Trophoblast cell (in vitro differentiated cells and primary cell): ENCODE measurements around the gene DPY19L1. TPM values are rescaled to one million over a fixed set of nuclear protein-coding genes. Genes with fewer than 3 reads are reported as not detected.
"Not testable (repeated sequence)": the region's sequence is repeated elsewhere in the genome, so short reads cannot be mapped to it uniquely, and the experiment has no call there.

Experiments
- DNase-seq, 2 donors: peaks; one replicate each; pipeline ENCODE4 v3.0.0-alpha.2; 2016
- H2AFZ ChIP-seq: 2 replicates; pipeline ENCODE4 v1.6.1; 2013; ENCODE audit warnings: low read length, moderate library complexity, mild to moderate bottlenecking; ENCODE audit not compliant: insufficient read depth, poor library complexity
- H2AK5ac ChIP-seq: 2 replicates; pipeline ENCODE4 v1.6.1; 2013; ENCODE audit warnings: mild to moderate bottlenecking, low read length
- H2BK120ac ChIP-seq: 2 replicates; pipeline ENCODE4 v1.6.1; 2013; ENCODE audit warnings: low read length, mild to moderate bottlenecking, moderate library complexity; ENCODE audit not compliant: insufficient read depth, poor library complexity
- H2BK12ac ChIP-seq: 2 replicates; pipeline ENCODE4 v1.6.1; 2013; ENCODE audit warnings: mild to moderate bottlenecking, low read length, moderate library complexity
- H2BK5ac ChIP-seq: 2 replicates; pipeline ENCODE4 v1.6.1; 2013; ENCODE audit warnings: low read length, low read depth, moderate library complexity, mild to moderate bottlenecking; ENCODE audit not compliant: poor library complexity
- H3K14ac ChIP-seq: 2 replicates; pipeline ENCODE4 v1.6.1; 2013; ENCODE audit warnings: mild to moderate bottlenecking, low read length
- H3K18ac ChIP-seq: 2 replicates; pipeline ENCODE4 v1.6.1; 2013; ENCODE audit warnings: mild to moderate bottlenecking, low read length
- H3K23ac ChIP-seq: 2 replicates; pipeline ENCODE4 v1.6.1; 2013; ENCODE audit warnings: low read length
- H3K27ac ChIP-seq: 2 replicates; pipeline ENCODE4 v1.5.1; 2013; ENCODE audit warnings: low read depth, mild to moderate bottlenecking, inconsistent platforms, low read length, moderate library complexity
- H3K27me3 ChIP-seq: 2 replicates; pipeline ENCODE4 v1.6.1; 2013; ENCODE audit warnings: inconsistent platforms, mild to moderate bottlenecking, low read length, moderate library complexity; ENCODE audit not compliant: insufficient read depth
- H3K36me3 ChIP-seq, 2 experiments: 1 replicate in 1 of 2; 2 replicates in 1 of 2; pipeline ENCODE4 v1.6.1; 2013; ENCODE audit warnings: low read length in 2 of 2, mild to moderate bottlenecking in 2 of 2, moderate library complexity in 1 of 2; ENCODE audit not compliant: insufficient read depth in 2 of 2, control insufficient read depth in 1 of 2
- H3K4ac ChIP-seq: 2 replicates; pipeline ENCODE4 v1.6.1; 2013; ENCODE audit warnings: low read depth, mild to moderate bottlenecking, low read length, moderate library complexity
- H3K4me1 ChIP-seq, 2 experiments: 1 replicate in 1 of 2; 2 replicates in 1 of 2; pipeline ENCODE4 v1.6.1; 2013; ENCODE audit warnings: low read length in 2 of 2, mild to moderate bottlenecking in 2 of 2, moderate library complexity in 1 of 2; ENCODE audit not compliant: insufficient read depth in 2 of 2, control insufficient read depth in 1 of 2
- H3K4me2 ChIP-seq: 2 replicates; pipeline ENCODE4 v1.6.1; 2013; ENCODE audit warnings: inconsistent platforms, mild to moderate bottlenecking, low read length, moderate library complexity
- H3K4me3 ChIP-seq: 2 replicates; pipeline ENCODE4 v1.5.1; 2013; ENCODE audit warnings: mild to moderate bottlenecking, low read depth, low read length, inconsistent platforms
- H3K79me1 ChIP-seq: one replicate; pipeline ENCODE4 v1.6.1; 2013; ENCODE audit warnings: low read length
- H3K79me2 ChIP-seq: 2 replicates; pipeline ENCODE4 v1.6.1; 2013; ENCODE audit warnings: low read length, mild to moderate bottlenecking; ENCODE audit not compliant: control insufficient read depth, insufficient read depth, poor library complexity
- H3K9ac ChIP-seq: 2 replicates; pipeline ENCODE4 v1.6.1; 2013; ENCODE audit warnings: mild to moderate bottlenecking, low read length
- H3K9me3 ChIP-seq: 2 replicates; pipeline ENCODE4 v1.6.1; 2013; ENCODE audit warnings: low read depth, mild to moderate bottlenecking, control low read depth, inconsistent platforms, low read length; ENCODE audit not compliant: insufficient read depth
- H4K12ac ChIP-seq: 2 replicates; pipeline ENCODE4 v1.6.1; 2013; ENCODE audit warnings: low read depth, mild to moderate bottlenecking, low read length, moderate library complexity
- H4K8ac ChIP-seq: 2 replicates; pipeline ENCODE4 v1.6.1; 2013; ENCODE audit warnings: low read depth, mild to moderate bottlenecking, low read length, moderate library complexity
- H4K91ac ChIP-seq: one replicate; pipeline ENCODE4 v1.6.1; 2013; ENCODE audit warnings: low read depth, mild to moderate bottlenecking, low read length, moderate library complexity
- WGBS: extraction: QIAGEN DNeasy Blood & Tissue Kit; methylation state at CpG from one replicate; pipeline ENCODE4 v1.1.7; 2013; ENCODE audit warnings: missing lambda C conversion rate; ENCODE audit not compliant: insufficient read length, insufficient coverage; ENCODE audit errors: extremely low coverage; 5-methylcytosine and 5-hydroxymethylcytosine counted together
- polyA plus RNA-seq: library from polyadenylated mRNA; stranded (reverse); fragments of 200-250 nt; gene quantifications from 2 replicates; pipeline ENCODE4 v1.2.3, GENCODE V29; 2013

The DPY19L1 gene
- 24.0 and 24.3 TPM in 2 replicates for polyA plus RNA-seq

GRCh38 chr7:35037211-35037525 is at the start of gene DPY19L1:
Gene DPY19L1 (minus strand): TSS chr7:35037485. CDS start chr7:35037394, 91 bp downstream.
- H2AK5ac ChIP-seq: no peak within 1 kb of the TSS
- peak within 1 kb of the TSS; percentile 95 for H4K91ac ChIP-seq
- H3K18ac ChIP-seq: peak within 1 kb of the TSS; percentile 92
- H3K36me3 ChIP-seq: no peaks in the 10 kb centered on the region
- H3K27ac ChIP-seq: peak within 1 kb of the TSS; percentile 99
- peak within 1 kb of the TSS; percentile 72 for H2AFZ ChIP-seq
- peaks cover 15% of the 10 kb centered on the region for H3K79me2 ChIP-seq
- peak within 1 kb of the TSS; percentile 98 for H3K4me2 ChIP-seq
- peak within 1 kb of the TSS; percentile 94 for H3K9ac ChIP-seq
- peak within 1 kb of the TSS; percentile 10 for H4K12ac ChIP-seq
- H3K23ac ChIP-seq: peak within 1 kb of the TSS; percentile 72
- no CpG with 5 or more reads among the region's 48 CpGs for WGBS
- H4K8ac ChIP-seq: peak within 1 kb of the TSS; percentile 89
- H3K4ac ChIP-seq: peak within 1 kb of the TSS; percentile 82
- H3K4me3 ChIP-seq: peak within 1 kb of the TSS; percentile 89
- H2BK12ac ChIP-seq: no peak within 1 kb of the TSS
- no peaks in the 10 kb centered on the region for H3K9me3 ChIP-seq
- peak within 1 kb of the TSS; percentile 94 for H2BK5ac ChIP-seq
- H2BK120ac ChIP-seq: peak within 1 kb of the TSS; percentile 92
- peak within 1 kb of the TSS; percentile 94 for H3K14ac ChIP-seq
- H3K4me1 ChIP-seq: peaks cover 5 to 8% of the 10 kb centered on the region in 2 experiments
- no peaks in the 10 kb centered on the region for H3K27me3 ChIP-seq
- H3K79me1 ChIP-seq: peaks cover 9% of the 10 kb centered on the region
- no peak for DNase-seq

DNA sequence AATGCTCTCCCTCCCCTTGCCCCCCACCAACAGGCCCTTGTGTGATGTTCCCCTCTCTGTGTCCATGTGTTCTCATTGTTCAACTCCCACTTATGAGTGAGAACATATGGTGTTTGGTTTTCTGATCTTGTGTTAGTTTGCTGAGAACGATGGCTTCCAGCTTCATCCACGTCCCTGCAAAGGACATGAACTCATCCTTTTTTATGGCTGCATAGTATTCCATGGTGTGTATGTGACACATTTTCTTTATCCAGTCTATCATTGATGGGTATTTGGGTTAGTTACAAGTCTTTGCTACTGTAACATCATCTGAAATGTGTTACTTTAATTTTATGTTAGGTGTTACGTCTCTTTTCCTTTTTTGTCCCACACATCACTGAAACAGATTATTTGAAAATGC is 42.2 kb upstream of the DPY19L1 start:
- H3K27ac ChIP-seq, H3K79me2 ChIP-seq, H3K27me3 ChIP-seq, H3K9ac ChIP-seq, H2AFZ ChIP-seq, H4K8ac ChIP-seq, H3K79me1 ChIP-seq, H3K14ac ChIP-seq, H3K4me3 ChIP-seq, H2BK12ac ChIP-seq, H3K4me2 ChIP-seq, H2AK5ac ChIP-seq, H3K9me3 ChIP-seq, H3K18ac ChIP-seq, DNase-seq, H3K36me3 ChIP-seq, H4K12ac ChIP-seq, H4K91ac ChIP-seq, H3K4ac ChIP-seq, H2BK5ac ChIP-seq, H2BK120ac ChIP-seq, H3K4me1 ChIP-seq, H3K23ac ChIP-seq: not testable (repeated sequence)
- no CpG with 5 or more reads among the region's 3 CpGs for WGBS

- H3K27ac ChIP-seq, H3K4ac ChIP-seq, H3K9ac ChIP-seq, H3K36me3 ChIP-seq, H4K12ac ChIP-seq, DNase-seq, H3K27me3 ChIP-seq, H3K79me2 ChIP-seq, H2AFZ ChIP-seq, H3K14ac ChIP-seq, H3K23ac ChIP-seq, H3K4me3 ChIP-seq, H3K79me1 ChIP-seq, H2BK5ac ChIP-seq, H3K9me3 ChIP-seq, H2BK120ac ChIP-seq, H2AK5ac ChIP-seq, H3K4me2 ChIP-seq, H2BK12ac ChIP-seq, H3K18ac ChIP-seq, H4K8ac ChIP-seq, H4K91ac ChIP-seq, H3K4me1 ChIP-seq: not testable (repeated sequence)
- WGBS: no CpG with 5 or more reads among the region's 5 CpGs
Observed at GRCh38 chr7:35074008-35074407, 36.7 kb upstream of the DPY19L1 start.

DNA sequence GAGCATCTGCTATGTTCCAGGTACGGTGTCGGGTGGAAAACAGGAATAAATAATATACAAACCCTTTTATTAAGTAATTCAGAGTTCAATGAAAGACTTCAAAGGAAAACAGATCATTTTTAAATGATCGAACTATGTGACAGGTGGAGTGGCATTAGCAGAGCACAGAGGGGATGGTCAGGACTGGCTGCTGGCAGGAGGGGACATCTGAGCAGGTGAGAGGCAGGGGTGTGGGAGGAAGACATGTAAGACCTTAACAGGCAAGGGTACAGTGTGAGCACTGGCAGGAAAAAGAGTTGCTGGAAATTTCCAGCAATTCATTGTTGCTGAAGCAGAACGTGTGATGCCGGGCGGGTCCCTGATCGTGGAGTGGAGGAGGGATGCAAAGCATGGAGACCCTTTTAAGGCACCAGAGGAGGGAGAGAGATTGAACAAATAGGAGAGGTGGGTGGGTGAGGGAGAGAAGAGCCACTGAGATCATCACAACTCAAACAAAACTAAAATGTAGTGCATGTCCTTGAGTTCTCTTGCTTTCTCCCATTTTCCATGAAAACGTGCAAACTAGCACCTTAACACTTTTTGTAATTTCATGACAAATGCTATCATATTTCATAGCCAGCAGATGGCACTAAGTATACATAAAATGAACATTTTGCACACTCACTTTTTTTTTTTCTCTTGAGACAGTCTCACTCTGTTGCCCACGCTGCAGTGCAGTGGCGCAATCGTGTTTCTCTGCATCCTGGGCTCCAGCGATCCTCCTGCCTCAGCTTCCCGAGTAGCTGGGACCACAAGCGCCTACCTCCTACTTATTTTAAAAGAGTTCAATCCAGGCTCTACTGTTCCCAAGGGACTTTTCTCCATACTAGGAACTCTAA is 35.9 kb upstream of the DPY19L1 start:
- not testable (repeated sequence) for H3K4me2 ChIP-seq, H3K27ac ChIP-seq, H4K8ac ChIP-seq, H4K12ac ChIP-seq, H3K27me3 ChIP-seq, H2BK12ac ChIP-seq, H3K4ac ChIP-seq, H3K4me3 ChIP-seq, H2BK120ac ChIP-seq, H3K36me3 ChIP-seq, H2BK5ac ChIP-seq, H2AK5ac ChIP-seq, H3K79me1 ChIP-seq, H3K9me3 ChIP-seq, H4K91ac ChIP-seq, H3K14ac ChIP-seq, H3K79me2 ChIP-seq, H3K4me1 ChIP-seq, H3K23ac ChIP-seq, H3K9ac ChIP-seq, H2AFZ ChIP-seq, H3K18ac ChIP-seq
- peak in 1 of 2 donors; percentile 53 for DNase-seq
- no CpG with 5 or more reads among the region's 14 CpGs for WGBS
